SIG-M5 treated with dmso at 0.1 percent for 504 hours (cell line): Measurements from ENCODE around the gene TPSB2.

Experiments
- DNase-seq: peaks from one replicate; lab custom pipeline; 2025; ENCODE audit not compliant: unreplicated experiment; lab: John Stamatoyannopoulos, UW

The TPSB2 gene

DNA sequence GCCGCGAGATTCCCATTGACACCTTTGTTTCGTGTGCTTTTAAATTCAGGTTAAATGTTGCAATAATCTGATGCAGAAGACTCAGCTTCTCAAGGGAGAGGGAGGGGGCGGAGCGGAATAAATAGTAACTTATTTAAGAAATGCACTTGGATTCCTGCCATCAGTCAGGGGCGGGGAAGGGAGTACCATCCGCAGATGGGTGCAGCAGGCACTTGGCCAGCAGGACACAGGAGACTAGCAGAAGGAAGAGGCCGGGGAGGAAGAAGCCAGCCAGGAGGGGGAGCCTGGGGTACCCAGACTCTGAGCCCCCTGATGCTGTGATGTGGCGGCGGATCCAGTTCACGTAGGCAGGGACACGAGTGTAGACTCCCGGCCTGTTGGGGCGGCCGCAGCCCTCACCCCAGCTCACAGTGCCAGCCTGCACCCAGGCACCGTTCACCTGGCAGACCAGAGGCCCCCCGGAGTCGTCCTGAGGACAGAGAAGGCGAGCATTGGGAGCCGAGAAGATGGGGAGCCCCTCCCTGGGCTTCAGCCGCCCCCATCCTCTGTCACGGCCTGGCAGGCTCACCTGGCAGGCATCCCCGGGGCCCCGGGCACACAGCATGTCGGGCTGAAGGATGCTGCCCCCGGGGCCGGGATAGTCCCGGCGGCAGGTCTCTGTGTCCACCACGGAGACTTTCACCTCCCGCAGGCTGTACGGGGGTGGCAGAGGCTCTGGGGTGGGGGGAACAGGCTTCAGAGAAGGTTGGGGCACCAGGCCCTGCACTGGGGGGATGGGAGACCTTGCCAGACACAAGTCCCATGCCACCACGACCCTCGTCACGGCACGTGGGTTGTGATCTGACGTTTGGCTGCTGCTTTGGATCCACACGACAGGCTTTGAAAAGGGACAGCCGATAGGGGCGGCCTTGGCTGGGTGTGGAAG, 8.1 kb downstream of the TPSB2 start:
- DNase-seq: no peak

GRCh38 chr16:1220841-1221627, 8.9 kb downstream of the TPSB2 start:
- DNase-seq: no peak

DNA sequence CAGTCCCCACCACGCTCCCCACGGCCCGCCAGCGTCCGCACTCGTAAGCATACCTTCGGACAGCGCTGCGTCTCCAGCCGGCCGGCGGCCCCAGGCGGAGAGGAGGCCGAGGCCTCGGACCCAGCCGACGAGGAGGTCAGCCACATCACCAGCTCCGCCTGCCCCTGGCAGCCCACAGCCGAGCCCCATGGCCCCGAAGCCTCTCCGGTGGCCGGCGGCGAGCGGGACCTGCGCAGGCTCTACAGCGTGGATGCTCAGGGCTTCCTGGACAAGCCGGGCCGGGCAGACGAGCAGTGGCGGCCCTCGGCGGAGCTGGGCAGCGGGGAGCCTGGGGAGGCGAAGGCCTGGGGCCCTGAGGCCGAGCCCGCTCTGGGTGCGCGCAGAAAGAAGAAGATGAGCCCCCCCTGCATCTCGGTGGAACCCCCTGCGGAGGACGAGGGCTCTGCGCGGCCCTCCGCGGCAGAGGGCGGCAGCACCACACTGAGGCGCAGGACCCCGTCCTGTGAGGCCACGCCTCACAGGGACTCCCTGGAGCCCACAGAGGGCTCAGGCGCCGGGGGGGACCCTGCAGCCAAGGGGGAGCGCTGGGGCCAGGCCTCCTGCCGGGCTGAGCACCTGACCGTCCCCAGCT, 9.8 kb downstream of the TPSB2 start:
- no peak for DNase-seq

DNA sequence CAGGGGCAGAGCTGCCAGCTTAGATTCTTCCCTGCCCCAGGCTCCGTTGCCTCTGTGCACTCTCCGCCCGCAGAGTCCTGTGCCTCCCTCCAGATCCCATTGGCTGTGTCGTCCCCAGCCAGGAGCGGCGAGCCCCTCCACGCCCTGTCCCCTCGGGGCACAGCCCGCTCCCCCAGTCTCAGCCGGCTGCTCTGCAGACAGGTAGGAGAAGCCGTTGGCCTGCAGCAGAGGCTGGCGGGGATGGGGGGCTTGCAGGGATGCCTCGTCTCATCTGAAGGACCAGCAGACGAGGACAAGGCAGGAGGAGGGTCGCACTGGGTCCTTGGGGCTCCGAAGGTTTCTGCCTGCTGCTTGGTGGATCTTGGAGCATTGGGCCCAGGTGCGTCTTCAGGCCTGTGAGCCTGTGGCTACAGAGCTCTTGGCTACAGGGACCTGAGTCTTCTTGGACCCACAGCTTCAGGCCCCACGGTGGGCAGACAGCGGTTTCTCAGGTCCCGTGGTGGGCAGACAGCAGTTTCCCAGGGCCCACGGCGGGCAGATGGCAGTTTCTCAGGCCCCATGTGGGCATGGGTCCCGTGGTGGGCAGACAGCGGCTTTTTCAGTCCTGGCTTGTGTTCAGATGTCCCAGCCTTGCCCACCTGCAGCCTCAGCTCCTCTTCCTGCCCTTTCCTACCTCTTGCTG, 10.9 kb downstream of the TPSB2 start:
- DNase-seq: no peak

GRCh38 chr16:1218061-1218929, 11.7 kb downstream of the TPSB2 start:
- no peak for DNase-seq

DNA sequence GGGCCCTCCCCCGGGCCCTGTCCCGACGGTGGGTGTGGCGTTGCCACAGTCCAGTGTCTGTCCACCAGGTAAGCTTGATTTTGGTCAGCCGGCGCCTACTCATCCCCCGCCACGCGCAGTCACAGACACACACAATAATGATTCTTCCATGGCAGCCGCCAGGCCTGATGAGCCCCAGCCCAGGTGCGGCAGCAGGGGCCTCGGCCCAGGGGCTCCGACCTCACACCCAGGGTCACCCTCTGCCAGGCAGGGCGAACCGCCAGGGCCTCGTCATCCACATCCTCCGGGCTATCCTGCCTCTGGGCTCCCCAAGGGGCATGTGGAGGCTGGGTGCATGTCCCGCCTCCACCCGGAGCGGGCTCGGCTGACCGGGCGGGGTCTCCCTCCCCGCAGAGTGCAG, 12.5 kb downstream of the TPSB2 start:
- no peak for DNase-seq

GRCh38 chr16:1216681-1217400, 13.1 kb downstream of the TPSB2 start:
- DNase-seq: no peak

- no peak for DNase-seq
Observed at GRCh38 chr16:1216296-1216619, 13.7 kb downstream of the TPSB2 start.

GRCh38 chr16:1215574-1216295, 14.2 kb downstream of the TPSB2 start:
- no peak for DNase-seq

GRCh38 chr16:1214719-1215118, 15.3 kb downstream of the TPSB2 start:
- no peak for DNase-seq

DNA sequence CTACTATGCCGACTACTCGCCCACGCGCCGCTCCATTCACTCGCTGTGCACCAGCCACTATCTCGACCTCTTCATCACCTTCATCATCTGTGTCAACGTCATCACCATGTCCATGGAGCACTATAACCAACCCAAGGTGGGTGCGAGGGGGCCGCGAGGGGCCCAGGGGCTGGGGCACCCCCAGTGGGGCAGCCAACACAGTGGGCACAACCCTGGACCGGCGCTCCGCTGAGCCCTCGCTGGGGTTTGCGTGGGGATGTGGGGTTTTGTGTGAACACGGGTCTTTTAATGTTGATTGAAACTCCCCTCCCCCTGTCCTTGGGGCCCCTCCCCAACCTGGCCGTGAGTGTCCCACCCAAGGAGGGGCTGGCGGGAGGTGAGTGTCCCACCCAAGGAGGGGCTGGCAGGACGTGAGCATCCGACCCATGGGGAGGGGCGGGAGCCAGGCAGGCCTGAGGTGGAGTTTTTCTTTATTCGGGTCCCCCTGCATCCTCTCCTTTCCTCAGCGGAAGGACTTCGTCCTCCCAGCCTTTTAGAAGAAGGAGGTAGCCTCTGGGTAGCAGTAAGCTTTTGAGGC, 16.1 kb downstream of the TPSB2 start:
- DNase-seq: no peak

DNA sequence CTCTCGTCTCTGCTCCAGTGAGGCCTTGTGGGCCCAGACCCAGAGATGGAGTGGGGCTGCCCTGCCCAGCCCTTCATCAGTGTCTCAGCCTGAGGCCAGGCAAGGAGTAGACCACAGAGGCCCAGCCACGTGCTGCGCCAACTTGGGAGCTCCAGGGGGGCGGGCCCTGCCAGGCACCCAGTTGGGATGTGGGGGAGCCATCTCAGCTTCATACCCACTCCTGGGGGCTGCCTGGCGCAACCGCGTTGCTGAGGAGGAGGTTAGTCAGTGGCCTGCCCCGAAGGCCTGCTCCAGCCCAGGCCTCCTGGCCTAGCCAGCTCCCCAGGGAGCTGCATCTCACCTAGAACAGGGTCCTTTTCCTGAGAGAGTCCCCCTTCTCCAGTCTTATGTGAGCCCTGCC, 16.8 kb downstream of the TPSB2 start:
- no peak for DNase-seq

DNA sequence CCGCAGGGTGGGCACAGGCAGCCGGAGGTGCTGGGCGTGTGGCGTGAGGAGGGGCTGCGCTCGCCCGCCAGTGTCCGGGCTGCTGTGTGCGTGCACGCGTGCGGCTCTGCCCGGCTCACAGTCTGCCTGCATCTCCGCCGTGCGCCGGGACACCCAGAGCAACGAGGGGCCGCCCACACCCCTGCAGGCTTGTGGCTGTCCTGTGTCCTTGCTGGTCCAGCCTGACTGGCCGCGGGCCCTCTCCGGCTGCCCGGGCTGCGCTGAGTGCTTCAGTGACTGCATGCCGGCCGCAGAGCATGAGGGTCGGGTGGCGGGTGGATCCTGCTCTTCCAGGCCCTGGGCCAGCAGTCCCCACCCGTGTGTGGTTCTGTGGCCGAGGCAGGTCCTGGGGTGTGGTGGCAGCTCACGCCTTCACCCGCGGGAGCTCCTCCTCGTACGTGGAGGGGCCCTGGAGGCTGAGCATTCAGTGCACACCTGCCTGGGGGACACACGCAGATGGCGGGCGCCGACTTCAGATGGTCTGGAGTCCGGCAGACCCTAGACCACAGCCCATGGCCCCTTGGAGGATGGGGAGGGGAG, 17.3 kb downstream of the TPSB2 start:
- no peak for DNase-seq

GRCh38 chr16:1211451-1212268, 18.3 kb downstream of the TPSB2 start:
- DNase-seq: no peak

- no peak for DNase-seq
Observed at GRCh38 chr16:1210461-1210860, 19.5 kb downstream of the TPSB2 start.

DNA sequence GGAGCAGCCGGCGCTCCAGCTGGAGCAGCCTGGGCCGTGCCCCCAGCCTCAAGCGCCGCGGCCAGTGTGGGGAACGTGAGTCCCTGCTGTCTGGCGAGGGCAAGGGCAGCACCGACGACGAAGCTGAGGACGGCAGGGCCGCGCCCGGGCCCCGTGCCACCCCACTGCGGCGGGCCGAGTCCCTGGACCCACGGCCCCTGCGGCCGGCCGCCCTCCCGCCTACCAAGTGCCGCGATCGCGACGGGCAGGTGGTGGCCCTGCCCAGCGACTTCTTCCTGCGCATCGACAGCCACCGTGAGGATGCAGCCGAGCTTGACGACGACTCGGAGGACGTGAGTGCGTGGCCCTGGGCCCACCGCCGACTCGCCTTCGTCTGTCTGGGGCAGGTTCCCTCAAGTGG, 20.9 kb downstream of the TPSB2 start:
- DNase-seq: no peak

- no peak for DNase-seq
Observed at GRCh38 chr16:1208239-1208830, 21.6 kb downstream of the TPSB2 start.
